ENCODE data around the gene KCNK16.
"Not testable (repeated sequence)": the region's sequence is repeated elsewhere in the genome, so short reads cannot be mapped to it uniquely, and the experiment has no call there.

Gene KCNK16

GRCh38 chr6:39304951-39305350 lies 17.6 kb downstream of the KCNK16 start:
- DNase-seq = no peak

DNA sequence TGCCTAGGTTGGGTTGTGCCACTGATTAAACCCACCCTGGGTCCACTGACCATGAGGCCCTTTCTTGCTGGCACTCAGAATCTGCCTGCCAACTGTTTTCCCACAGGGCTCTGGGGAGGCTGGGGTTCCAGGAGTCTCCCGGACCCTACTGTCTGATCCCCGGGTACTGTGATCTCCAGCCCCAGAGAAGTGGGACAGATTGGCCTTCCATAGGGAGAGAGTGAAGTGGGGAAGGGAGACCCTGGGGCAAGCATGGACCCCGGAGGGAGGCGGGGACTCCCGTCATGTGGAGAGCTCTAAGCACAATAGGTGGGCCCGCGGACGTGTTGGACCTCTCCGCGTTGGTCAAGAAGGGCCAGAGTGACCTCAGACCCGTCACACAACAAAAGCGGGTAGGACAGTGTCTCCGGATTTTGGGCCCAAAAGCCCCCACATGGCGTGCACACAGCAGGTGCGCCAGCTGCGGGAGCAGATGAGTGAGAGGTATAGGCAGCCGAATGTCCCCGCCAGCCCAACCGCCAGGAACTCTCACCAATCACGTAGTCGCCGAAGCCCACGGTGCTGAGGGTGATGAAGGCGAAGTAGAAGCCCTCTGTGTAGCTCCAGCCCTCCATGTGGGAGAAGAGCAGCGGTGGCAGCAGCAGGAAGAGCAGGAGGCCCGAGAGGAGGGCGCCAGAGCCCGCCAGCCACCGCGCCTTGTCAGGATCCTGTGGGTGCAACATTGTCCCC lies 18.9 kb downstream of the KCNK16 start:
- no peak for DNase-seq

DNA sequence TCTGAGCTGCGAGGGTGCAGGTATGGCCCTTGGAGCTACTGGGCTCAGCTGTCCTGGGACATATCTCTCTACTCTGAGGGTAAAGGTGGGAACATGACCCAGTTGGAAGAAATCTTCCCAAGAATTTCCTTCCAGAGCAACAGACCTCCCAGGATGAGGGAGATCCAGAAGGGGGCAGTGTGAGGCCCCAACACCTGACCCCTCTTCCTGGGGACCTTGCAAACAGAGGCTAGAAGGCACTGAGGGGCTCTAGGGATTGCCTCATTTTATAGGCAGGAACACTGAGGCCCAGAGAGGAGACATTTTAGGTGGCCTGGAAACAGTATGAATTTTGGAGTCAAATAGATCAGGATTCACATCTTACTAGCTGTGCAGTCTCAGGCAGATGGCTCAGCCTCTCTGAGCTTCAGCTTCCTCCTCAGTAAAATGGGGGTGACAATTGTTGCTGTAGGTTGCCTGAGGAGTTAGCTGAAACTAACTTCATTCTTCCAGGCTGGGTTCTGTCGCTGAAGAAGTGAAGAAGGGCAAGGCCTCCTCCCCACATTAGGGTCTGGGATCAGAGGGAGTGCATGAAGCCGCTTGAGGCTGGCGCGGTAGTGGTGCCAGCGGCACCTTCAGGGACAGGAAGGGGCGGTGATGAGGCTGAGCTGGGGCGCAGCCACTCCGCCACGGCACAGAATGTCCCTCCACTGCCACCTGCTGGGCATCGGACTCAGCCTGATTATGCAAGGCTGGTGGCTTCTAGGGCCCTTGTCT lies 19.7 kb downstream of the KCNK16 start:
- DNase-seq = peak; percentile 88

DNA sequence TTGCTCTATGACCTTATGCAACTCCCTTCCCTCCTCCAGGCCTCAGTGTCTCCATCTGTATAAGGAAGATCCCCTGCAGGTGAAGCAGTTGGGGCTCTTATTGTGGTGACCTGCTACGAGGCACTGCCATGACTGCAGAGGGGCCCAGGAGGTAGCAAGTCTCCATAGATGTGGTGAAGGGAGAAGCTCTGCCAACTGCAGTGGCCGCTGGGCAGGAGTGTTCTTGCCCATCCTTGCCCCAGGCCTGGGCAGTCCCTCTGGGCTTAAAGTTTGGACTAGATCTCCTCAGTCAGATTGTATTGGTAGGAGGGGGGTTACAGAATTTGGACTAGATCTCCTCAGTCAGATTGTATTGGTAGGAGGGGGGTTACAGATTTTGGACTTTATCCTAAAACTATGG lies 20.5 kb downstream of the KCNK16 start:
- DNase-seq = no peak

- DNase-seq = no peak
These were observed 20.9 kb downstream of the KCNK16 start for GRCh38 chr6:39301606-39302005.

GRCh38 chr6:39300739-39301138 lies 21.8 kb downstream of the KCNK16 start:
- no peak for DNase-seq

DNA sequence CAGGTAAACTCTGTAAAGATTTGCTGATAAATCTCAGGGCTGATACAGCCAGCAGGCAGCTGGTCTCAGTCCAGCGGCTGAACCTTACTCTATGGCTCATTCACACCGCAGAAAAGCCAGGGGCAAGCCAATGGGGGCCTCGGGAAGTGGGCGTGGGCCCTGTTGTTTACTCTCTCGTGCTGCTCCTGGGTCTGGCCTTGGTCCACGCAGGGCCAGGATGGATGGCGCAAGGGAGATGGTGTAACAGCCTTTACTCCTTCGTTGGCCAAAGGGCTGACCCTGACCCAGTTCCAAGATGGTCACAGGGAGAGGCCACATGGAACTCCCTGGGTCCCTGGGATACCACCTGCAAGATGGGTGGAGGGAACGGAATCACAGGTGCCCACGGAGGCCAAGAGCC lies 24.4 kb downstream of the KCNK16 start:
- no peak for DNase-seq

DNA sequence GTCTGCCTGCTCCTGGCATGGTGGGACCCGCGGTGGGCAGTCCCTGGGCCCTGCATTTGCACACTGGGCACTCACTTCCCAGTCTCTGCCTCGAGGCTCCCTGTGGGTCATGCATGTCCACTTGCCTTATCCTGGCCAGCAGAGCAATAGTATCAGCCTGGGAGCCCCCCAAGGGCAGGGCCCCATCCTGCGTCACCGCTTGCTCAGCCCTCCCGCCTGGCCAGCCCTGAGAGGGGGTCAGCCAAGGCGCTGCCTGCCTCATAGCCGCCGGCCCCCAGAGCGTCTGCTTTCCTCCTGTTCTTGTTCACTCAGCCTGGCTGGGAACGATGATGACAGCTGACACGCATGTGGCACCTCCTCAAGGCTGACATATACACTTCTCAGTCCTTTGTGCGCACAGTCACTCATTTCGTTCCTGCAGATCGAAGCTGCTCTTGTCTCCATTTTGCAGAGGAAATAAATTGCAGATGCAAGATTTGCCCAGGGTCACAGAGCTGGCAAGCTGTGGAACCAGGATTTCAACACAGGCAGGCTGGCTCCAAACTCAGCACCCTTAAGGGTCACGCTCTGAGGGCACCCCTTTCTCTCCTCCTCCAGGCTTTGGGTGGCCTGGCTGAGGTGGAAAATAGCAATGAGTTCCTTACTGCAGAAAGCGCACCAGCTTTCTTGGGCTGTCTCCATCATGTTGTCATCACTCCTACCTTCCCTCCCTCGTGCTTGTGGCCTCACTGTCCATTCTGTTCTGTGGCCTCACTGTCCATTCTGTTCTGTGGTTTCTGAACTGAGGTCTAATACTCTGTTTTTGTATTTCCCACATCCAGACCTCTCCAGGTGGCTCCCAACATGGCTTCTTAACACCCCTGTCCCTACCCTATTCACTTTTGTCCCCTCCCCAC lies 25.5 kb downstream of the KCNK16 start:
- DNase-seq = no peak

GRCh38 chr6:39295611-39296011 lies 26.9 kb downstream of the KCNK16 start:
- no peak for DNase-seq

- no peak for DNase-seq
These were observed 27.6 kb downstream of the KCNK16 start for GRCh38 chr6:39294899-39295298.

DNA sequence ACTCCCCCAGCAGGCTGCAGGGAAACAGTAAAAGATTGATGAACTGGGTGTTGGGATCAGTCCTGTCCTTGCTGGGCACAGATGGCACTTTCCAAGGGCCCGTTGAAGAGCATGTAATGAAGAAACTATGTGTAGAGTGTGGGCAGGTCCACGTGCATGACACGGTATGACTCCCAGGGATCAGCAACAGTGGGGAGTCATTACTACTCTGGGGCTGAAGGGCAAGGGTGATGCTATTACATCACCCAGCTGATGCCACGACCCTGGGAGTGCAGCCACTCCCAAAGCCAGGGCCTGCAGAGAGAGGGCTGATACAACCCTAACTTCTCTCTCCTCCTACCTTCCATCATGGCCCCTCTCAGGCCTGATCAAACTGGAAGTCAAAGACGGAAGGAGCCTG lies 28.4 kb downstream of the KCNK16 start:
- DNase-seq = no peak

DNA sequence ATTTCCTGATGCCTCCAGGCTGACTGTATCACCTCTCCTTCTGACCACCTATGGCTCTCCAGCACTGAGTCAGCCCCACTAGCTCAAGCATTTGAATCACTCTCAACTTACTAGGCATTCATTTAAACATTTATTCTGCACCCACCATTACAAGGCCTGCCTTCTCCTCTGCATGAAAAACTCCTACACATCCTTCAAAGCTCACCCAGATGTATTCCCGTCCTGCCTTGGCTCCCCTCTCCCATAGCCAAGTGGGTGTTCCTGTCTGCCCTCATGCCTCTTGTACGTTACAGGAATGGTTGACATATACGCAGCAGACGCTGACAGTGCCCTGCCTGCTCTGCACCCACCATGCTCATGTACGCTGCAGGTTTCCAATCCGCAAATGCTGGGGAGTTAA lies 29.9 kb downstream of the KCNK16 start:
- DNase-seq = no peak

DNA sequence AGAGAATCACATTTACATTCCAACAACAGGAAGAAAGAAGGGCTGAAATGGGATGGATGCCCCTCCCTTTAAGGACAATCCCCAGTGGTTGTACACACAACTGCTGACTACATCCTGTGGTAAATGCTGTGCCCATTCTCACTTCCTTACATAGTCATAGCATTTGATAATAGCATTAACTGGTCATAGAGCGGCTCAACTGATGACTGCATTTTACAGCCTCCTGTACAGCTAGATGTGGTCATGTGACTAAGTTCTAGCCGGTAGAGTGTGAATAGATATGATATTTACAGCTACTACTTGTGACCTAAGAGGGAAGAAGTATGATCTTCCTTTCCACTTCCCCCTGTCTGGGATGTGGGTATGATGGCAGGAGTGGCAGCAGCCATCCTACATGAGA lies 33.0 kb downstream of the KCNK16 start:
- DNase-seq = no peak

DNA sequence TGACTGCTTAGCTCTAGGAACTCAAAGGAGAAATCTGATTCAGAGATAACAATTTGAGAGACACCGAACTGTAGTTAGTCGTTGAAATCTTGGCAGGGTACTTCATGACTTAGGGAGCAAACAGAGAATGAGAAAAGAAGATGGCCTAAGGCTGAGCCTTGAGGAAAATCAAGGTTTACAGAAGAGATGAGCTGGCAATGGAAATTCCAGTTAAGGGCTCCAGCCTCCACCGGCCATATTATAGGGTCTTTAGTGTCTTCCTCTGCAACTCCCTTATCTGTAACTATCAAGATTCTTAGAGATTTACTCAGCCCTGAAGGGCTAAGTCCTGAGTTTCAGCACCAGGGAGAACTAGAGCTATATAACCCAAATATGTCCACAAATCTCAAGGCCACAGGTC lies 34.9 kb downstream of the KCNK16 start:
- DNase-seq = no peak

GRCh38 chr6:39286596-39286995 lies 35.9 kb downstream of the KCNK16 start:
- DNase-seq = not testable (repeated sequence)

- no peak for DNase-seq
These were observed 39.7 kb downstream of the KCNK16 start for GRCh38 chr6:39282774-39283173.

GRCh38 chr6:39281312-39281980 lies 41.1 kb downstream of the KCNK16 start:
- no peak for DNase-seq

DNA sequence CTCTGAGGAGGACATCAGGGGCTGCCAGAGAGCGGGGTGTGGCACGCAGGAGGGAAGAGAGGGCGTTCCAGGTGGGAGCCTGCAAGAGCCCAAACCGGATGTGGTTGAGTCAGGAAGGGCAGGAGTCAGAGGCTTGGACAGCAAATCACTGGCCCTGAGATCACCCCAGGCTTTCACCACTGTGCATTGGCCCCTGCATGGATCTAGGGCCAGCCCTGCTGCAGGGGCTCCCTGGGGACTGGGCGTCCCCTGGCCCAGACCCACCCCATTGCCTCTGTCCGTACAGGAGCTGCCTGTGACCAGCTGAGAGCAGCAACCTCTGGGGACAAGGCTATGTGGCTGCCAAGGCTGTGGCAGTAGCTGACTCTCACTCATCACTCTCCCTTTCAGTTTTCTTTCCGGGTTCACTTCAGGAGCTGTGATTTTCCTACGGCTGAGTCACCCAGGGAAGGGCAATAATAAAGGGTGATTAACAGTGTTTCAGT lies 42.2 kb downstream of the KCNK16 start:
- no peak for DNase-seq

GRCh38 chr6:39279539-39279938 lies 43.0 kb downstream of the KCNK16 start:
- DNase-seq = no peak

DNA sequence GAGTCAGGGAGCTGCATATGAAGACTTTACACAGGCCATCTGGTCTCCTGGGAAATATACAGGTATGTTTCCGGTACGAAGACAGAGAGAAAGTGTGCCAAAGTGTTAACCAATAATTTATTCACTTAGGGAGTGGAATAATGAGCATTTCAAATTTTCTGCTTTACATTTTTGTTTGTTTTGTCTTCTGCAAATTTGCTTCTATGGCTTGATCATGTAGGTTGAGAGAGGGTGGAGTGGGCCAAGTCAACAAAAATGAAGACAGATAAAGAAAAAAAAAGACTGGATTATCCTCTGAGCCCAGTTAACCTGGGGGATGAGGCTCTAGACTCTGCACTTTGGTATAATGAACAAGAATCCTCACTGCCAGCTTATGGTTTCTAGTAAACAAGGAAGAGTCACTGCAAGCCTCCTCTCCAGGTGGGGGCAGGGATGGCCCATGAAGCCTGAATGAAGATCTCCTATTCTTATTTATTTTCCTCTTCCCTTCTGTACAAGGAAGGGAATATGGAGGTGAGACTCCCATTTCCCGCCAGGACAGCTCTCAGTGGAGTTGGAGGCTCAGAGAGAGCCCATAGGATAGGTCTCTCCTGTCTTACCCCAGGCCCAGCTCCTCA lies 46.0 kb downstream of the KCNK16 start:
- DNase-seq = no peak

DNA sequence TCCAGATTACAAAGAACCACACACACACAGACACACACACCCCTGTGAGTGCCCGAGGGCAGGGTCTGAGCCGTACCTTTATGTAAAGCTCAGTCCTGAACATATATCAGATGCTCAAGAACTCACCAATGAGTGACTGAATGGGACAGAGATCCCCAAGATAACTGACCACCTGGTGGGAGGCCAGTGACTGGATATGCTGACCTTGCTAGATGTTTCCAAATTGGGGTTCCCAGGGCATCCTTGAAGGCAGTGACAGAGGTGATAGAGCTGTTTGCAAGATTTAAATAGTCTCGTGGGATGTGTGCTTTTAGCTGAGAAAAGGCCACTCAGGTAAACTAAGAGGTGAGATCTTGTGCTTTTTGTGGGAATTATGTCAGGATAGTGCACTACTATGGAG lies 47.6 kb downstream of the KCNK16 start:
- no peak for DNase-seq

- DNase-seq = no peak
These were observed 48.0 kb downstream of the KCNK16 start for GRCh38 chr6:39274471-39274870.

All from activated CD8-positive, alpha-beta memory T cell treated with anti-CD3 and anti-CD28 coated beads, Interleukin-2, amount 50 U/mL, for 4 hours (primary cell).